ENCODE measurements around the gene KIF2B.

KIF2B gene

GRCh38 chr17:53792997-53793396 lies 29.7 kb upstream of the KIF2B start:
- TF ChIP-seq TEAD4 (IDR thresholded peaks at IDR 0.05) = no peak
- TF ChIP-seq EGR1 (IDR thresholded peaks at IDR 0.05) = no peak
- TF ChIP-seq MAX (IDR thresholded peaks at IDR 0.05) = no peak
- no peak for TF ChIP-seq ZBTB7A (IDR thresholded peaks at IDR 0.05; ENCODE audit: low read depth)
- TF ChIP-seq FOXM1 (IDR thresholded peaks at IDR 0.05; ENCODE audit: borderline replicate concordance, low read depth) = no peak
- TF ChIP-seq CREB1 (IDR thresholded peaks at IDR 0.05; ENCODE audit: low read depth) = no peak
- TF ChIP-seq CEBPB (IDR thresholded peaks at IDR 0.05) = no peak
- no peak for TF ChIP-seq TCF12 (IDR thresholded peaks at IDR 0.05; ENCODE audit: low read depth)
- TF ChIP-seq, protein P1, sequence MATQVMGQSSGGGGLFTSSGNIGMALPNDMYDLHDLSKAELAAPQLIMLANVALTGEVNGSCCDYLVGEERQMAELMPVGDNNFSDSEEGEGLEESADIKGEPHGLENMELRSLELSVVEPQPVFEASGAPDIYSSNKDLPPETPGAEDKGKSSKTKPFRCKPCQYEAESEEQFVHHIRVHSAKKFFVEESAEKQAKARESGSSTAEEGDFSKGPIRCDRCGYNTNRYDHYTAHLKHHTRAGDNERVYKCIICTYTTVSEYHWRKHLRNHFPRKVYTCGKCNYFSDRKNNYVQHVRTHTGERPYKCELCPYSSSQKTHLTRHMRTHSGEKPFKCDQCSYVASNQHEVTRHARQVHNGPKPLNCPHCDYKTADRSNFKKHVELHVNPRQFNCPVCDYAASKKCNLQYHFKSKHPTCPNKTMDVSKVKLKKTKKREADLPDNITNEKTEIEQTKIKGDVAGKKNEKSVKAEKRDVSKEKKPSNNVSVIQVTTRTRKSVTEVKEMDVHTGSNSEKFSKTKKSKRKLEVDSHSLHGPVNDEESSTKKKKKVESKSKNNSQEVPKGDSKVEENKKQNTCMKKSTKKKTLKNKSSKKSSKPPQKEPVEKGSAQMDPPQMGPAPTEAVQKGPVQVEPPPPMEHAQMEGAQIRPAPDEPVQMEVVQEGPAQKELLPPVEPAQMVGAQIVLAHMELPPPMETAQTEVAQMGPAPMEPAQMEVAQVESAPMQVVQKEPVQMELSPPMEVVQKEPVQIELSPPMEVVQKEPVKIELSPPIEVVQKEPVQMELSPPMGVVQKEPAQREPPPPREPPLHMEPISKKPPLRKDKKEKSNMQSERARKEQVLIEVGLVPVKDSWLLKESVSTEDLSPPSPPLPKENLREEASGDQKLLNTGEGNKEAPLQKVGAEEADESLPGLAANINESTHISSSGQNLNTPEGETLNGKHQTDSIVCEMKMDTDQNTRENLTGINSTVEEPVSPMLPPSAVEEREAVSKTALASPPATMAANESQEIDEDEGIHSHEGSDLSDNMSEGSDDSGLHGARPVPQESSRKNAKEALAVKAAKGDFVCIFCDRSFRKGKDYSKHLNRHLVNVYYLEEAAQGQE (IDR thresholded peaks at IDR 0.05; ENCODE audit: low read depth) = no peak
- TF ChIP-seq TAF1 (IDR thresholded peaks at IDR 0.05; ENCODE audit: low read depth) = no peak
- TF ChIP-seq, protein P2, sequence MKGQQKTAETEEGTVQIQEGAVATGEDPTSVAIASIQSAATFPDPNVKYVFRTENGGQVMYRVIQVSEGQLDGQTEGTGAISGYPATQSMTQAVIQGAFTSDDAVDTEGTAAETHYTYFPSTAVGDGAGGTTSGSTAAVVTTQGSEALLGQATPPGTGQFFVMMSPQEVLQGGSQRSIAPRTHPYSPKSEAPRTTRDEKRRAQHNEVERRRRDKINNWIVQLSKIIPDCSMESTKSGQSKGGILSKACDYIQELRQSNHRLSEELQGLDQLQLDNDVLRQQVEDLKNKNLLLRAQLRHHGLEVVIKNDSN (IDR thresholded peaks at IDR 0.05) = no peak
- no peak for TF ChIP-seq EP300 (IDR thresholded peaks at IDR 0.05; ENCODE audit: borderline replicate concordance)
- TF ChIP-seq NFIC (IDR thresholded peaks at IDR 0.05) = no peak
- no peak for TF ChIP-seq YY1 (IDR thresholded peaks at IDR 0.05; ENCODE audit: low read depth)
- TF ChIP-seq RAD21 (IDR thresholded peaks at IDR 0.05; ENCODE audit: low read depth) = no peak

DNA sequence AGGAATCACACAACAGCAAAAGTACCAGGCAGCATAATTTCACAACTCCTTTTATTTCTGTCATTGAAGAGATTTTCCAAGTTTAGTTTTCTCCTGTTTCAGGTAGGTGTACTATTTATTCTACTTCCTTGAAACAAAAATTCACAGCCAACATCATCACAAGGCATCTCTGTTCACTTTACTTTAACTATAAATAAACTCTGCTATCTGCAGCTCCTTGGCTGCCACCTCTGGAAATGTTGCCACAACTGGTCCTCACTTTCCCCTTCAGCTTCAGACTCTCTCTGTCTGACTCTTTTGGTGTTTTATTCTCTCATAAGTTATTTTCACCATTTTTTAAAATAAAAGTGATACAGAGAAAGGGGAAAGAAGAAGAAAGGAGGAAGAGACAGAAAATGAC lies 27.9 kb upstream of the KIF2B start:
- TF ChIP-seq YY1 (IDR thresholded peaks at IDR 0.05; ENCODE audit: low read depth) (no peak), CEBPB (IDR thresholded peaks at IDR 0.05) (no peak), MAX (IDR thresholded peaks at IDR 0.05) (no peak), FOXM1 (IDR thresholded peaks at IDR 0.05; ENCODE audit: borderline replicate concordance, low read depth) (no peak), CREB1 (IDR thresholded peaks at IDR 0.05; ENCODE audit: low read depth) (no peak), TAF1 (IDR thresholded peaks at IDR 0.05; ENCODE audit: low read depth) (no peak), EP300 (IDR thresholded peaks at IDR 0.05; ENCODE audit: borderline replicate concordance) (no peak), RAD21 (IDR thresholded peaks at IDR 0.05; ENCODE audit: low read depth) (no peak), EGR1 (IDR thresholded peaks at IDR 0.05) (no peak), TEAD4 (IDR thresholded peaks at IDR 0.05) (no peak), TCF12 (IDR thresholded peaks at IDR 0.05; ENCODE audit: low read depth) (no peak), ZBTB7A (IDR thresholded peaks at IDR 0.05; ENCODE audit: low read depth) (no peak), NFIC (IDR thresholded peaks at IDR 0.05) (no peak)
- TF ChIP-seq, protein P1 (IDR thresholded peaks at IDR 0.05; ENCODE audit: low read depth) = no peak
- TF ChIP-seq, protein P2 (IDR thresholded peaks at IDR 0.05) = no peak

DNA sequence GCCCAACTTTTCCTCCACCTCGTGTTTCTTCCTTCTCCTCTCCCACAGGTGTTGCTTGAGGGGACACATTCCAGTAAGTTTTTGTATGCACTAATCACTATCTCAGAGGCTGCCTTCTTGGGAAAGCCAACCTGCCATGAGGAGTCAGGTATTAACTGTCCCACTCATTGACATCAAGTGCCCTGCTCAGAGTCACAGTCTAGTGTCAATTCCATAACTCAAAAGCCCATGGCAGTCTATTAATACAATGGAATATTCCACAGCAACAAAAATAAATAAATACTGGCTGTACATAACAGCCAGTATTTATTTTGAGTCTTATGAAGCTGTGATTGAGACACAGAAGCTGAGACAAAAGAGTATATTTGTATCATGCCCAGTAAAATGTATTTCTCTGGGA lies 26.1 kb upstream of the KIF2B start:
- TF ChIP-seq EGR1 (IDR thresholded peaks at IDR 0.05) (no peak), CEBPB (IDR thresholded peaks at IDR 0.05) (no peak), TCF12 (IDR thresholded peaks at IDR 0.05; ENCODE audit: low read depth) (no peak), EP300 (IDR thresholded peaks at IDR 0.05; ENCODE audit: borderline replicate concordance) (no peak), YY1 (IDR thresholded peaks at IDR 0.05; ENCODE audit: low read depth) (no peak), TEAD4 (IDR thresholded peaks at IDR 0.05) (no peak), ZBTB7A (IDR thresholded peaks at IDR 0.05; ENCODE audit: low read depth) (no peak), RAD21 (IDR thresholded peaks at IDR 0.05; ENCODE audit: low read depth) (no peak), NFIC (IDR thresholded peaks at IDR 0.05) (no peak), TAF1 (IDR thresholded peaks at IDR 0.05; ENCODE audit: low read depth) (no peak), MAX (IDR thresholded peaks at IDR 0.05) (no peak), FOXM1 (IDR thresholded peaks at IDR 0.05; ENCODE audit: borderline replicate concordance, low read depth) (no peak)
- TF ChIP-seq, protein P1 (IDR thresholded peaks at IDR 0.05; ENCODE audit: low read depth) = no peak
- TF ChIP-seq, protein P2 (IDR thresholded peaks at IDR 0.05) = no peak

All from Ishikawa (cell line).